T-helper 1 cell (primary cell): ENCODE measurements around the gene INTS3.

Experiments
- DNase-seq, 5 donors: peaks; one replicate each; pipeline ENCODE4 v3.0.0-alpha.2; 2012 to 2020
- total RNA-seq, 4 donors: gene quantifications; one replicate each; lab custom pipeline; 2026; lab: John Stamatoyannopoulos, UW

Gene INTS3
- total RNA-seq, result 63.7 to 103 (median 95.3) reads per million in 4 donors

GRCh38 chr1:153727463-153728304 lies at the start of gene INTS3:
INTS3 (plus strand) TSS chr1:153728050; CDS start chr1:153728635, 585 bp downstream.
- DNase-seq, result peak; percentile 98 to 100 (median 99)

GRCh38 chr1:153678519-153679336 lies 49.1 kb upstream of the INTS3 start, which contains the start of gene NPR1:
NPR1 (plus strand) TSS chr1:153678688; CDS start chr1:153679109, 421 bp downstream.
- DNase-seq, result peak in 1 of 5 donors; percentile 23

DNA sequence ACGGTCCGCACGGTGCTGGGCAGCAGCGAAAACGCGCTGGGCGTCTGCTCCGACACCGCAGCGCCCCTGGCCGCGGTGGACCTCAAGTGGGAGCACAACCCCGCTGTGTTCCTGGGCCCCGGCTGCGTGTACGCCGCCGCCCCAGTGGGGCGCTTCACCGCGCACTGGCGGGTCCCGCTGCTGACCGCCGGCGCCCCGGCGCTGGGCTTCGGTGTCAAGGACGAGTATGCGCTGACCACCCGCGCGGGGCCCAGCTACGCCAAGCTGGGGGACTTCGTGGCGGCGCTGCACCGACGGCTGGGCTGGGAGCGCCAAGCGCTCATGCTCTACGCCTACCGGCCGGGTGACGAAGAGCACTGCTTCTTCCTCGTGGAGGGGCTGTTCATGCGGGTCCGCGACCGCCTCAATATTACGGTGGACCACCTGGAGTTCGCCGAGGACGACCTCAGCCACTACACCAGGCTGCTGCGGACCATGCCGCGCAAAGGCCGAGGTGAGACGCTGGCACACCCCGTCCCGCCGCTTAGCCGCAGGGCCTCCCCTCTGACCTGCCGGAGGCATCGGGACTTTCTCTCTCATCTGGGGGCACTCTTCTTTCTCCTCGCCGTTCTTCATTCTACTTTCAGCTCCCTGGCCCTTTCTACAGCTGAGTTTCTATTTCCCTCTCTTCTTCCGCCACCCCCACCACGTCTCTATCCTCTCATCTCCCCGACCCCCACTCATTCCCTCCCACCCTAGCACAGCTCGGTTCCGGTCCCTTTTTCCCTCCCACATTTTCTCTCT lies 48.3 kb upstream of the INTS3 start:
- DNase-seq, result peak in 2 of 5 donors; percentile 10 to 17

GRCh38 chr1:153680120-153680403 lies 47.8 kb upstream of the INTS3 start:
- no peak for DNase-seq

DNA sequence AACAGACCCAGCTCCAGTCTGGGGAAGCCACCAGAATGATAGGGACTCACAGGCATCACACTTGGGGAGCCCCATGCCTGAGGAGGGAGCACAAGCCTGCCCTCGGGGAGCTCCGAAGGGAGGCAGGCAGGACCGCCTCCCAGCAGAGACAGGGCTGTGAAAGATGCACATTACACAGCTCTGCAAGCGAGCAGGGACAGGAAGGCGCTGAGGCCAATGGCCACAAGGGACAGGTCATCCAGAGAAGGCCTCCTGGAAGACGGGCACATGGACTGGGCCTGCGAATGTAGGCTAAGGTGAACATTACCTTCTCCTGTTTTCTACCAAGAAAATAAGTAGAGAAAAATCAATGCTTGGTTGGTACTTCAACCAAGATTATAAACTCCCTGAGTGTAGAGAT lies 45.1 kb upstream of the INTS3 start:
- DNase-seq, result no peak

GRCh38 chr1:153683854-153684253 lies 44.0 kb upstream of the INTS3 start:
- no peak for DNase-seq

DNA sequence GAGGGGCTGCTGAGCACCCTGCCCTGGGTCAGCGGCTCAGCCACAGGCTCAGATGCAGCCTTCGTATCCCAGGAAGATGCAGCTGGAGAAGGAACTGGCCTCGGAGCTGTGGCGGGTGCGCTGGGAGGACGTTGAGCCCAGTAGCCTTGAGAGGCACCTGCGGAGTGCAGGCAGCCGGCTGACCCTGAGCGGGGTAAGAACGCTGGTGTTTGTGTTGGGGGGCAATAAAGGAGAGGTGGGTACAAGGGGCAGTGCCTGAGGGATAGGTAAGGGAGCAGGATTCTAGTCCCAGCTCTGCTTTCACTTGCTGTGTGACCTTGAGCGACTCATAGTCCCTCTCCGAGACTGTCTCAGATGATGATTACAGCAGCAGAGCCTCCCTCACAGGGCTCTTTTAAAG lies 43.0 kb upstream of the INTS3 start:
- no peak for DNase-seq

GRCh38 chr1:153685544-153686340 lies 42.1 kb upstream of the INTS3 start:
- DNase-seq, result no peak

DNA sequence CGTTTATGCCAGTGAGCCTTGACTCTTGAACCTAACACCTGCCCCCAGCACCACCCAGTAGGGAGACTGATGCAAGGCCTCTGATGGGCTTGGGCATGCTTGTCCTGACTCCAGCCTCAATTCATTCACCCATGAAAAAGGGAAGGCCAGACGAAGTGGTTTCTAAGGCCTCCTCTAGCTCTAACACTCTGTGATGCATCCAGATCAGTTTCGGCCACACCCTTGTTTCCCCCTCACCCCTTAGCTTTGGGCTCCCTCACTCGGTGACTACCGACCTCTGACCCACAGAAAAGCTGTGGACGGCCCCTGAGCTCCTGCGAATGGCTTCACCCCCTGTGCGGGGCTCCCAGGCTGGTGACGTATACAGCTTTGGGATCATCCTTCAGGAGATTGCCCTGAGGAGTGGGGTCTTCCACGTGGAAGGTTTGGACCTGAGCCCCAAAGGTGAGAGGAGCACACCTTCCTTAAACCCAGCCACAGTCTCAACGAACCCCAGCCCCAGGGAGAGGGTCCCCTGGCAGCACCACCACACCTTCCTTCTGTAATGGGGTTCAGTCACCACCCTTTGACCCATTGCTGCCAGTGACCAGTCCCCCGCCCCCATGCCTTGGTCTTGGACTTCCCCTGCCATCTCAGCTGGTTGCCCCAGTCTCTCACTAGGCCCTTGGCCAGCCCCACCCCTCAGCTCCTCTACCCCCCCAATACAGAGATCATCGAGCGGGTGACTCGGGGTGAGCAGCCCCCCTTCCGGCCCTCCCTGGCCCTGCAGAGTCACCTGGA lies 40.3 kb upstream of the INTS3 start:
- DNase-seq, result no peak

DNA sequence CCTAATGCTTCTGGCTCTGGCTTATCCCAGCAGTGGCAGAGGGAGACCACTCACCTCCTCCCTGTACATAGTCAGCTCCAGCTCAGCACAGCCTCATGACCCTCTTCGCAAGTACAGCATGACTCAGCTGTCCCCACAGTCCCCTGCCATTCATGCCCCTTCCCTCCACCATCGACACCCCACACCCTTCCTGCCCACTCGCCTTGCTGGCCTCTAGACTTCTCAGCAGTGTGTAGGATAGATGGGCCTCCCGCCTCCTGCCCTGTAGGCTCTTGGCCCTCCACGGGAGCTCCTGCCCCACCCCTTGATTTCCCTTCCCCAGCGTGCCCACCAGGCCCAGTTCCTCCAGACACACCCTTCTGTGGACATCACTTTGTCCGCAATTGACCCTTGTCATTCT lies 39.6 kb upstream of the INTS3 start:
- no peak for DNase-seq

DNA sequence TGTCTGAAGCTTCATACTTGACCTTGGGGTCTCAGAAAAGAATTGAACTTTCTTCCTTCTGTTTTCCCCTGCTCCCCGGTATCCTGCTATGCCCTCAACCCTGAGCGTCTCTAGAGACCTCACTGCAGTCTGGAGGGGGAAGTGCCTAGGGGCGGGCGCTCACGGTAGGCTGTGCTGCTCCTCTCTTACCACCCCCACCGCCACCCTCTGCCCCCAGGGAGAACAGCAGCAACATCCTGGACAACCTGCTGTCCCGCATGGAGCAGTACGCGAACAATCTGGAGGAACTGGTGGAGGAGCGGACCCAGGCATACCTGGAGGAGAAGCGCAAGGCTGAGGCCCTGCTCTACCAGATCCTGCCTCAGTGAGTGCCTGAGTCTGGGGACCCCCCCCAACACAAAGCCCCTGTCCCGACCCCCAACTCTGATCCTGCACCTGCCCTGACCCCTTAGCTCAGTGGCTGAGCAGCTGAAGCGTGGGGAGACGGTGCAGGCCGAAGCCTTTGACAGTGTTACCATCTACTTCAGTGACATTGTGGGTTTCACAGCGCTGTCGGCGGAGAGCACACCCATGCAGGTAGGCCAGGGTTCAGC lies 39.0 kb upstream of the INTS3 start:
- no peak for DNase-seq

DNA sequence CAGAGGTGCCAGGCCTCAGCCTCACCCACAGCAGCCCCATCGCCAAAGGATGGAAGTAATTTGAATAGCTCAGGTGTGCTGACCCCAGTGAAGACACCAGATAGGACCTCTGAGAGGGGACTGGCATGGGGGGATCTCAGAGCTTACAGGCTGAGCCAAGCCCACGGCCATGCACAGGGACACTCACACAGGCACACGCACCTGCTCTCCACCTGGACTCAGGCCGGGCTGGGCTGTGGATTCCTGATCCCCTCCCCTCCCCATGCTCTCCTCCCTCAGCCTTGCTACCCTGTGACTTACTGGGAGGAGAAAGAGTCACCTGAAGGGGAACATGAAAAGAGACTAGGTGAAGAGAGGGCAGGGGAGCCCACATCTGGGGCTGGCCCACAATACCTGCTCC lies 34.4 kb upstream of the INTS3 start:
- DNase-seq, result no peak

DNA sequence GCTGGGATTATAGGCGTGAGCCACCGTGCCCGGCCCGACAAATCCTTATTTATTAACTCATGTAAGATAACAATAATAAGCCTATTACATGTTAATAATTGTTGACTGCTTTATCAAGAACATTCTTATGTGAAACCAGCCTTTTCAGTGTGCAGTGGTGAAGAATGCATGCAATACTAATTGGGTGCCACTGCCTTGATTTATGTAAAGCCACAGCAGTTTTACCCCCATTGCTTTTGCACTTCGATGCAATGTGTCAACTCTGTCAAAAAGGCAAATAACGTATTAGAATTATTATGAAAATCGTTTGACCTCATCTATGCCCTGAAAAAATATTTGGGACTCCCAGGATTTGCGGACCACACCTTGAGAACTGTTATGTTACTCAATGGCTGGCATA lies 31.1 kb upstream of the INTS3 start:
- no peak for DNase-seq

DNA sequence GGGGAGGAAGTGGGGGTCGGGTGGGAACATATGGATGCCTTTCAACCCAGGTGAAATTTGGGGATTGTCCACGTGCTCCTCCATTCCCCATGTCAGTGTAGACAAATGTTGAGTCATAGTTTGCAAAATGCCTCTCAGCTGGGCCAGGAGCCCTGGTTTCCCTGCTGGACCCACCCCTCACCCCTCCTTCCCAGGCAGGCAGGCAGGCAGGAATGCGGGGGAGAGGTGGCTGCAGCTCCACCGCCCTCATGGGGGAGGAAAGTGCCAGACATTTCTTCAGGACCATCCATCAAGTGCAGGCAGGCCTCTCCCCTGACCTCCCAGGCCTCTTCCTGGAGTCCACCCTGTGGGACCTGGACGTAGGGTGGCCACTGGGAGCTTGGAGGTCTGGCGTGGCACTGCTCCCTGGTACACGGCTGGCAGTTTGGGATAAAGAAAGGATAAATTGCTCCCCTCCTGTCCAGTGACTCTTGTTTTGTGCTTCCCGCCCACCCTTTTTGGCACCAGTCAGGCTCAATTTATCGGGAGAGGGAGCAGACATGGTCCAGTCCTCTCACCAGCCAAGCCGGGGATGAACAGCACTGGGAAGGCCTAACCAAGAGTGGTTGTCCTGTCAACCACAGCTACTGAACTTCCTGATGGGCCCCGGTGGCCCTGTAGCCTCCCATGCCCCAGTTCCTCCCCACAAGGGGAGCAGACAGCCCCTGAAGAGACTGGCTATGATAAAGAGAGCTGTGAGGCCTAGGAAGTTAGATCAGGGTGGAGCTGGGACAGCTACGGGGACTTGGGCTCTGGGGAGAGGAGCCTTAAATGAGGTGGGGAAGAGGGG lies 30.4 kb upstream of the INTS3 start:
- DNase-seq, result no peak

DNA sequence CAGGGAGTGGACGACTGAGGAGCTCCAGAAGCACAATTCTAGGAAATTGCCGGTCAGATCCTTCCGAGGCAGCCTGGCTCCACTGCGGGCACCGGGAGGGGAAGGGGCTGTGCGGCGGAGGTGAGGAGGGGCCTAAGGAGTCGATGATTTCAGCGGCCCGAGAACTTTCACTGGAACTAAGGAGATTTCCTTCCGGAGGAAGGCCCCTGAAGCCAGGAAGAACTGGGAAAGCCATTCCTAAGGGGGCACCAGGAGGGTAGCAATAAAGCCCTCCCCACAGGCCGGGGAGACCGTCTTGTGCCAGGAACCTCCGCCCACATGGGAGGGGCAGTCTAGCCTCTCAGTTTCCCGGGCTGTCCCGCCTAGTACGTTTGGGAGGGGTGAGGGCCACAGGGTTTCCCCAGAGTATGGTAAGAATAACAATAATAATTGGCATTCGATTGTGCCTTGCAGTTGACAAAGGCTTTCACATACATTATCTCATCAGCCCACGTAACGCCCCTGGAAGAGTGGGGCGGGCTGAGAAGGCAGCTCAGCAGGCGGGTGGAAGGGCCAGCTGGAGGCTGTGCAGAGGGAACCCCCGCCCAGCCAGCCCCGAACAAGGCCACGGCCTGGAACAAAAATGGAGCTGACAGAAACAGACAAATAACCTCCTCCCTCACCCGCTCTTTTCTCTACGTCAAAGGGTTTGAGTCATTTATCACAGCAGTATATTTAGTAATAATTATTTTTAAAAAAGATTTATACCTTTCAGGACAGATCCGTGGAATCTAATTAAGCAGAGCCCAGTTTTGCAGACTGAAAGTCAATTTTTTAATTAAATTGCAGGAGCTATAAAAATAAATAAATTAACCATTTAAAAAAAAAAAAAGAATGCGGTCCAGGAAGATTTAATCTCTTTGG lies 29.6 kb upstream of the INTS3 start:
- no peak for DNase-seq

DNA sequence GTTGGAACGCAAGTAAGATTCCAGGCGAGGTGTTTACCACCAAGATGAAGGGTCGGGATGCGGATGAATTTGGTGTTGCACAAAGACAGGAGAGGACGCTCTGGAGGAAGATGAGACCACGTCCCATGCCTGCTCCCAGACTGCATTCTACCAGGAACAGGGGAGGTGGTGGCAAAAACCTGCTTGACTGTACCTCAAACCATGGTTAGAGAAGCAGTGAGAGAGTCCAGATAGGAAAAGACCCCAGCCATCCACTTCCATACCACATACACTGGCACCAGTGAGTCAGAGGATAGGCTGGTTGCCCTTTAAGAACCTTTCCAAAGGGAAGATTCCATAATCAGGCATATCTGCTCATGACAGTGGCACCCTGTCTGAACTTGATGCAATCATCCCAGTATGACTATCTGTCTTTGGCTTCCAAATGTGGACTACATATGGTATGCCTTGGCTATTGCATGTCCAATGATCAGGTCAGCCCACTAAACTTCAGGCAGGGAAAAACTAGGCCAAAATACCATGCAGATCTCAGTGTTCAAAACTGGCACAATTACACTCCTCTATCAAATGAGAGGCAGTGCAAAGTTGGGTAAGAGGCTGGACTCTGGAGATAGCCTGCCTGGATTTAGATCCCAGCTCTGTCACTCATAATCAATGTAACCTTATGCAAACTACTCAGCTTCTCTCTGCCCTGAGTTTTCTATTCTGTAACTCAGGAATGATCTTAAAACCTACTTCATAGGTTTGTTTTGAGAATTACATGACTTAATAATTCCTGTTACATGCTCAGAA lies 28.7 kb upstream of the INTS3 start:
- no peak for DNase-seq

DNA sequence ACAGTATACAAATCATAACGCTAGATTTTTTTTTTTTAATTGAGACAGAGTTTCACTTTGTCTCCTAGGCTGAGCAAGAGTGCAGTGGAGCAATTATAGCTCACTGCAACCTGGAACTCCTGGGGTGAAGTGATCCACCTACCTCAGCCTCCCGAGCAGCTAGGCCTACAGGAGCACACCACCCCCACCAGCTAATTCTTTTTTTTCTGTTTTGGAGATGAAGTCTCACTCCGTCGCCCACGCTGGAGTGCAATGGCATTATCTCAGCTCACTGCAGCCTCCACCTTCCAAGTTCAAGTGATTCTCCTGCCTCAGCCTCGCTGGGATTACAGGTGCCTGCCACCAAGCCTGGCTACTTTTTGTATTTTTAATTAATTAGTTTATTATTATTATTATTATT lies 28.1 kb upstream of the INTS3 start:
- no peak for DNase-seq

- DNase-seq, result no peak
Measured at GRCh38 chr1:153705484-153705883, 22.4 kb upstream of the INTS3 start.
